HL-60/S4 treated with phorbol 12-myristate 13-acetate at 8.2 ng/mL for 4 days and 3 days (cell line): ENCODE results near the gene MAP3K21.

Experiments
- in situ Hi-C: fragments of 300-500 bp; cut with MboI; formaldehyde crosslinking; loops from 2 replicates; pipeline ENCODE4 v1.15.0; 2022; ENCODE audit warnings: low sequenced_read_pairs

MAP3K21 gene

DNA sequence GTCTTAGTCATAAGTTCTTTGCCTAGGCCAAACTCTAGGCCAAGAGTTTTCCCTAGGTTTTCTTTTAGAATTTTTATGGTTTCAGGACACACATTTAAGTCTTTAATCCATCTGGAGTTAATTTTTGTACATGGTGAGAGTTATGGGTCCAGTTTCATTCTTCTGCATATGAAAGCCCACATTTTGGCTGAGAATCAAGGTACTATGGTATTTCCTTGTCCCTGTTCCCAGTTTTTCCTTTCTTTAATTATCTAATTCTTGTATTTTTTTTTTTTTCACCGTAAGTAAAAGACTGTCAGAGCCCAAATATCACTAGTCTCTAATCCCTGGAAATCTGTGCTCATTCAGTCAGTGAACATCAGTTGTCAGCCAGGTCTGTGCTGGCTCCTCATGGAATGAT is 105.4 kb downstream of the MAP3K21 start:
- in situ Hi-C loops, result no loop called here

DNA sequence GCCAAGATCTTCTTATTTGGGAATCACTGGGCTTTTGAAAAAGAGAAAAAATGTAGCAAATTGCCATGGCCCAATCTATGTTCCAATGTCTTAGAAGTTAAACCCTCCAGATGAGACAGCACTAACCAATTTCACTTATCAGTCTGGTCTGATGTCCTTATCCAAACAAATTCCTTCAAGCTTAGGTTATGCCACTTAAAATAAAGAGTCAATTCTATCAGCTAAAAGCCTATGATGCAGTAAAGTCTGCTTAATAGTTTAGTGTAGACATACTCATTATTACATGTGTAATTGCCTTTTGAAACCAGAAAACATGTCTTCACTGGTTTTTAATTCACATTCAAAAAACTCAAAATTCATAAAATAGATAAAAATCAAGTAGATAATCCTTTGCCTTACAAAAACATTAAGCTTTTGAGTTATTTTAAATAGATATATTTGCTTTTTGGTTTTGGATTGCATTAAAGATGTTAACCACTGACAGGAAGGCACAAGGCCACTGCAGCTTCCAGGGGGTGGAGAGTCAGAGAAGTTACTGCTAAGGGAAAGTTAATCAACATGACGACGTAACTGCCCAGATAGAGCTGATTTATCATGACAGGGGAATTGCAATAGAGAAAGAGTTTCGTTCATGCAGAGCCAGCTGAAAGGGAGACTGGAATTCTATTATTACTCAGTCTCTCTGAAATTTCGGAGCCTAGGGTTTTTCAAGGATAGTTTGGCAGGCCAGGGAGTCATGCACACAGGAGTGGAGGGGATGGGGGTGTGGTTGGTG is 106.1 kb downstream of the MAP3K21 start:
- in situ Hi-C loops, result no loop called here
